Neural cell (in vitro differentiated cells): ENCODE data around the gene KATNAL1.

Experiments
- EP300 ChIP-seq: fragments of 450-650 bp; conservative IDR thresholded peaks from 2 replicates; pipeline ENCODE4 v1.6.1; 2014; ENCODE audit warnings: antibody characterized with exemption, mild to moderate bottlenecking, moderate library complexity; ENCODE audit not compliant: poor library complexity, severe bottlenecking
- MXI1 ChIP-seq: fragments of 450-650 bp; conservative IDR thresholded peaks from 2 replicates; pipeline ENCODE4 v1.6.1; 2014; ENCODE audit warnings: antibody characterized with exemption, mild to moderate bottlenecking; ENCODE audit not compliant: poor library complexity, severe bottlenecking
- POLR2AphosphoS5 ChIP-seq: IDR thresholded peaks from 2 replicates; pipeline ENCODE4 v1.6.1; 2012
- SMC3 ChIP-seq: fragments of 450-650 bp; conservative IDR thresholded peaks from 2 replicates; pipeline ENCODE4 v1.6.1; 2014; ENCODE audit warnings: antibody characterized with exemption, mild to moderate bottlenecking, moderate library complexity; ENCODE audit not compliant: poor library complexity
- TF ChIP-seq, protein P1 (sequence below): fragments of 450-650 bp; IDR thresholded peaks from 2 replicates; pipeline ENCODE4 v1.5.1; 2014; ENCODE audit warnings: antibody characterized with exemption, mild to moderate bottlenecking, moderate library complexity; ENCODE audit not compliant: poor library complexity, severe bottlenecking
- TF ChIP-seq, protein P2 (sequence below): IDR thresholded peaks from 2 replicates; pipeline ENCODE4 v1.6.1; 2012; ENCODE audit warnings: borderline replicate concordance

DNA sequence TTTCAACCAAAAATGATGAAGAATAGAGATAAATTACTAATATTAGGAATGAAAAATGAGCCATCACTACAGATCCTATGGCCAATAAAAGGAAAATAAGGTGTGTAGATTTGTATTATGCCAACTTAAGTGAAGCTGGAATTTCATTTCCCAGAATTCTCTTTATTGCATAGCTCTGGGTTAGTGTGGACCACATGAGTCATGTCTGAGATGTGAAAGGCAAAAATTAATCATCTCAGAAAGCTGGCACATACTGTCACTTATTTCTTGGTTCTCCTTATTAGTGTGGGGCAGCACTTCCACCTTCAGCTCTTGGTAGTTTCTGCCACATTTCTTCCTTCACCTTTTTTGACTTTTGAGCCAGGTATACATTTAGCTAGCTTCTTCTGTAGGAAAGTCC lies 82.6 kb downstream of the KATNAL1 start:
- TF ChIP-seq MXI1 (no peak), POLR2AphosphoS5 (no peak), SMC3 (no peak), EP300 (no peak)
- TF ChIP-seq, protein P1, sequence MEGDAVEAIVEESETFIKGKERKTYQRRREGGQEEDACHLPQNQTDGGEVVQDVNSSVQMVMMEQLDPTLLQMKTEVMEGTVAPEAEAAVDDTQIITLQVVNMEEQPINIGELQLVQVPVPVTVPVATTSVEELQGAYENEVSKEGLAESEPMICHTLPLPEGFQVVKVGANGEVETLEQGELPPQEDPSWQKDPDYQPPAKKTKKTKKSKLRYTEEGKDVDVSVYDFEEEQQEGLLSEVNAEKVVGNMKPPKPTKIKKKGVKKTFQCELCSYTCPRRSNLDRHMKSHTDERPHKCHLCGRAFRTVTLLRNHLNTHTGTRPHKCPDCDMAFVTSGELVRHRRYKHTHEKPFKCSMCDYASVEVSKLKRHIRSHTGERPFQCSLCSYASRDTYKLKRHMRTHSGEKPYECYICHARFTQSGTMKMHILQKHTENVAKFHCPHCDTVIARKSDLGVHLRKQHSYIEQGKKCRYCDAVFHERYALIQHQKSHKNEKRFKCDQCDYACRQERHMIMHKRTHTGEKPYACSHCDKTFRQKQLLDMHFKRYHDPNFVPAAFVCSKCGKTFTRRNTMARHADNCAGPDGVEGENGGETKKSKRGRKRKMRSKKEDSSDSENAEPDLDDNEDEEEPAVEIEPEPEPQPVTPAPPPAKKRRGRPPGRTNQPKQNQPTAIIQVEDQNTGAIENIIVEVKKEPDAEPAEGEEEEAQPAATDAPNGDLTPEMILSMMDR = no peak
- TF ChIP-seq, protein P2, sequence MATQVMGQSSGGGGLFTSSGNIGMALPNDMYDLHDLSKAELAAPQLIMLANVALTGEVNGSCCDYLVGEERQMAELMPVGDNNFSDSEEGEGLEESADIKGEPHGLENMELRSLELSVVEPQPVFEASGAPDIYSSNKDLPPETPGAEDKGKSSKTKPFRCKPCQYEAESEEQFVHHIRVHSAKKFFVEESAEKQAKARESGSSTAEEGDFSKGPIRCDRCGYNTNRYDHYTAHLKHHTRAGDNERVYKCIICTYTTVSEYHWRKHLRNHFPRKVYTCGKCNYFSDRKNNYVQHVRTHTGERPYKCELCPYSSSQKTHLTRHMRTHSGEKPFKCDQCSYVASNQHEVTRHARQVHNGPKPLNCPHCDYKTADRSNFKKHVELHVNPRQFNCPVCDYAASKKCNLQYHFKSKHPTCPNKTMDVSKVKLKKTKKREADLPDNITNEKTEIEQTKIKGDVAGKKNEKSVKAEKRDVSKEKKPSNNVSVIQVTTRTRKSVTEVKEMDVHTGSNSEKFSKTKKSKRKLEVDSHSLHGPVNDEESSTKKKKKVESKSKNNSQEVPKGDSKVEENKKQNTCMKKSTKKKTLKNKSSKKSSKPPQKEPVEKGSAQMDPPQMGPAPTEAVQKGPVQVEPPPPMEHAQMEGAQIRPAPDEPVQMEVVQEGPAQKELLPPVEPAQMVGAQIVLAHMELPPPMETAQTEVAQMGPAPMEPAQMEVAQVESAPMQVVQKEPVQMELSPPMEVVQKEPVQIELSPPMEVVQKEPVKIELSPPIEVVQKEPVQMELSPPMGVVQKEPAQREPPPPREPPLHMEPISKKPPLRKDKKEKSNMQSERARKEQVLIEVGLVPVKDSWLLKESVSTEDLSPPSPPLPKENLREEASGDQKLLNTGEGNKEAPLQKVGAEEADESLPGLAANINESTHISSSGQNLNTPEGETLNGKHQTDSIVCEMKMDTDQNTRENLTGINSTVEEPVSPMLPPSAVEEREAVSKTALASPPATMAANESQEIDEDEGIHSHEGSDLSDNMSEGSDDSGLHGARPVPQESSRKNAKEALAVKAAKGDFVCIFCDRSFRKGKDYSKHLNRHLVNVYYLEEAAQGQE = no peak
